GM19455 (cell line): ENCODE measurements around the gene TUFM.
"Not testable (repeated sequence)": the region's sequence is repeated elsewhere in the genome, so short reads cannot be mapped to it uniquely, and the experiment has no call there.

Experiments used
- ATAC-seq: cut with Tn5 transposase; IDR thresholded peaks from one replicate; pipeline ENCODE4 v1.9.1; 2021; ENCODE audit not compliant: unreplicated experiment

The TUFM gene

GRCh38 chr16:28875134-28876018 is 29.2 kb upstream of the TUFM start:
- ATAC-seq, result no peak

- no peak for ATAC-seq
Measured at GRCh38 chr16:28874406-28874805, 28.3 kb upstream of the TUFM start.

DNA sequence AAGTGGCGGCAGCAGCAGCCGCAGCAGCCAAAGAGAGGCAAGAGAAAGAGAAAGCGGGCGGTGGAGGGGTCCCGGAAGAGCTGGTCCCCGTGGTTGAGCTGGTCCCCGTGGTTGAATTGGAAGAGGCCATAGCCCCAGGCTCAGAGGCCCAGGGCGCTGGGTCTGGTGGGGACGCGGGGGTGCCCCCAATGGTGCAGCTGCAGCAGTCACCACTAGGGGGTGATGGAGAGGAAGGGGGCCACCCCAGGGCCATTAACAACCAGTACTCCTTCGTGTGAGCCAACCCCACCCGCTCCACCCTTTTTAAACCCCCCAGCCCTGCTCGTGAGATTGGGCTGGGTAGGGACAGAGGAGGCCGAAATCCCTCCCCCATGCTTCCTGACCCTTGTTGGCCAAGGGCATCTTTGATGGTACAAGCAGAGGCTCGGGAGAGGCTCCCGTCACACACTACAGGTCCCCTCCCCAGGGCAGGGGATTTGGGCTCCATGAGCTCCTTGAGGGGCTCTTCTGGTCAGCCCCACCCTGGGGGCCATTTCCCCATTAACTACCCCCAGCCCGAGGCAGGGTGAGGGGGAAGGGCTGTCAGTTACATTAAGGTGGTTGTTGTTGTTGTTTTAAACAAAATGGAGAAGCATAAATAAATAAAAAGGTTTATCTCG is 27.5 kb upstream of the TUFM start:
- no peak for ATAC-seq

- ATAC-seq, result no peak
Measured at GRCh38 chr16:28872952-28873351, 26.8 kb upstream of the TUFM start.

- no peak for ATAC-seq
Measured at GRCh38 chr16:28869201-28869600, 23.1 kb upstream of the TUFM start.

DNA sequence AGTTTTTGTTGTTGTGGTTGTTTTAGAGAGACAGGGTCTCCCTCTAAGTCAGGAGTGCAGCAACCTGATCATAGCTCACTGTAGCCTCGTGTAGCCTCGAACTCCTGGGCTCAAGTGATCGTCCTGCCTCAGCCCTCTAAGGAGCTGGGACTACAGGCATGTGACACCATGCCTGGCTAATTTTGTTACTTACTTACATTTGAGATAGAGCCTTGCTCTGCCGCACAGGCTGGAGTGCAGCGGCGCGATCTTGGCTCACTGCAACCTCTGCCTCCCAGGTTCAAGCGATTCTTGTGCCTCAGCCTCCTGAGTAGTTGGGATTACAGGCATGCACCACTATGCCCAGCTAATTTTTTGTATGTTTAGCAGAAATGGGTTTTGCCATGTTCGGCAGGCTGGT is 21.5 kb upstream of the TUFM start:
- ATAC-seq, result not testable (repeated sequence)

- no peak for ATAC-seq
Measured at GRCh38 chr16:28867241-28867640, 21.1 kb upstream of the TUFM start.

DNA sequence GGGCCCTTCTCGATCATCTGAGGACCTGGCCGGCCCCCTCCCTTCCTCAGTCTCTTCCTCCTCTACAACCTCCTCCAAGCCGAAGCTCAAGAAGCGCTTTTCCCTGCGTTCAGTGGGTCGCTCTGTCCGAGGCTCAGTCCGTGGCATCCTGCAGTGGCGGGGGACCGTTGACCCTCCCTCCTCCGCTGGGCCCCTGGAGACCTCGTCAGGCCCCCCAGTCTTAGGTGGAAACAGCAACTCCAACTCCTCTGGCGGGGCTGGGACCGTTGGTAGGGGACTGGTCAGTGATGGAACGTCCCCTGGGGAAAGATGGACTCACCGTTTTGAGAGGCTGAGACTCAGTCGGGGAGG is 20.3 kb upstream of the TUFM start:
- no peak for ATAC-seq

GRCh38 chr16:28865722-28866453 is 19.7 kb upstream of the TUFM start:
- ATAC-seq, result no peak

DNA sequence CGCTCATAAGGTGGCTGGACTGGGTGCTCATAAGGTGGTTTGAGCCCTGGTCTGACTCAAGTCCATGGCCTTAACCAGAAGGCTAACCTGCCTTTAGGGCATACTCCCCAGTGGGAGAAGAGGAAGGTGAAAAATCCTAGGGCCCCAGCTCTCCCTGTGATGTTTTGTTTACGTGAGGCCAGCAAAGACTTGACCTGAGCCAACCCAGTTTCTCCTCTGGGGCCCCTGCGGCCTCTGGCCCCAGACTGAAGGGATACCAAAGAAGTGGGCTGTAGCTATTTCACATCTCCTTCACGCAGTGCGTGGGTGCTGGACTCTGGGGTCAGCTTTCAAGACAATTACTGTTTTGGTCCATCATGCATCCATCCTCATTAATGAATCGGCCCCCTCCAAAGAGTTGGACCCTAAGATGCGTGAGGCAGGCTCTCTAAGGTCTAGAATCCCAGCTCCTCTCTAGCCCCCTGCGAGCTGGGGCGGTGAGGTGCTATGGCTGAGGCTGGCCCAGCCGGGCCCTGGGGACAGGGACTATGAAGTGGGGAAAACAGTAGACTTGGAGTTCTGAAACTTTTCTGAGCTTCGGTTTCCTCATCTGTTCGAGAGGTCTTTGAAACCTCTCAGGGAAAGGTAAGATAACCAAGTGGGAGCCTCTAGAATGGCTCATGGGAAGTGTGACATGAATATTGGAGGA is 19.0 kb upstream of the TUFM start:
- no peak for ATAC-seq

GRCh38 chr16:28863929-28864793 is 18.0 kb upstream of the TUFM start:
- ATAC-seq, result no peak

DNA sequence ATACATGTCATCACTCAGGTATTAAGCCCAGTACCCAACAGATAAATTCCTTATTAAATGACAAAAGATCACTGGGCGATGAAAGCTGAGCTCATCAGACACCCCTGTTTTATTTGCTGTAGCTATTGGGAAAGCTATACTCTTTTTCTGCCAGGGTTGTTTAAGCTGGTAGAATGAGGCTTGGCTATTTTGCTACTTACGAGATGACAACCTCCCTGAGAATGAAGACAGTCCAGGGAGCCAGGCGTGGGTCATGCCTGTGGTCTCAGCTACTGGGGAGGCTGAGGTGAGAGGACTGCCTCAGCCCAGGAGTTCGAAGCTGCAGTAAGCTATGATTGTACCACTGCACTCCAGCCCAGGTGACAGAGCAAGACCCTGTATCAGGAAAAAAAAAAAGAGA is 13.2 kb upstream of the TUFM start:
- no peak for ATAC-seq

GRCh38 chr16:28858421-28858820 is 12.3 kb upstream of the TUFM start:
- no peak for ATAC-seq

DNA sequence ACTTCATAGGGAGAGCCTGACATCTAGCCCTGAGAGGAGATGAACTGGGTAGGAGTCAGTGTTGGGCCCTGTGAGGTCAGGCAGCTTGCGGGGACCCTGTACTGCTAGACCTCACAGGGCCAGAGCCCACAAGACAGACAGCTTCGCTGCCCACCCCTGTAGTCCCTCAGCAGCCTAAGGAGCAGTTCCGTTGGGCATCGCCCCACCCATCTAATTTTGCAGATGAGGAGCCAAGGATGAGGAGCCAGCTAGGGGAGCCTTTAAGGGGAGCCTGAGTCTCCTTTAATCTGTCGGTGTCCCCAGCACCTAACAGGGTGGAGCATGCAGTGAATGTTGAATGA is 755 bp upstream of the TUFM start:
- peak; percentile 8 for ATAC-seq

DNA sequence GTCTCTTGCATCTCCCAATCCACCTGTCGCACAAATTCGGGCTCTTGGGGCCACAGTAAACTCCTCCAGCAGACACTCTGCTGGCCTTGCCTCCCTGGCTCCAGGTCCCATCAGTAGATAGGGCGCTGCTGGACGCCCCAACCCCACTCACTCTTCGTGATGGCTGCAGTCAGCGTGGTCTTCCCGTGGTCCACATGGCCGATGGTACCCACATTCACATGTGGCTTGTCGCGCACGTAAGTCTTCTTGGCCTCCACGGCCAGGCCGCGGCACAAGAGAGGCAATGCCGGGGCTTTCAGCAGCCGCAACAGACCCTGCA is 428 bp downstream of the TUFM start:
- ATAC-seq, result peak; percentile 2

DNA sequence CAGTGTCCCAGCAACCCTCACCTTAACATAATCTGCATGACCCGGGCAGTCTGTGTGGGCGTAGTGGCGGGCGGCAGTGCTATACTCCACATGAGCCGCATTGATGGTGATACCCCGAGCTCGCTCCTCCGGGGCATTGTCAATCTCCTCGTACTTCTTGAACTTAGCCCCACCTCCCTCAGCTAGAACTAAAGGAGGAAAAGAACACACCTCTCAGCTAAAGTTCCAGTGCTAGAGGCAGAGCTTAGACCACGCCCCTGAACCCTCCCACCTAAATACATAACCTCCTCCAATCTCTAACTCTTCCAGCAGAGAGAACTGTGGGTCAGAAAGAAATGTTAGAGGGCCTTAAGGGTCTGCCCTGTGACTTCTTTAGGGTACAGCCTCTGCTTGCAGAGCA is 855 bp downstream of the TUFM start:
- ATAC-seq, result no peak

DNA sequence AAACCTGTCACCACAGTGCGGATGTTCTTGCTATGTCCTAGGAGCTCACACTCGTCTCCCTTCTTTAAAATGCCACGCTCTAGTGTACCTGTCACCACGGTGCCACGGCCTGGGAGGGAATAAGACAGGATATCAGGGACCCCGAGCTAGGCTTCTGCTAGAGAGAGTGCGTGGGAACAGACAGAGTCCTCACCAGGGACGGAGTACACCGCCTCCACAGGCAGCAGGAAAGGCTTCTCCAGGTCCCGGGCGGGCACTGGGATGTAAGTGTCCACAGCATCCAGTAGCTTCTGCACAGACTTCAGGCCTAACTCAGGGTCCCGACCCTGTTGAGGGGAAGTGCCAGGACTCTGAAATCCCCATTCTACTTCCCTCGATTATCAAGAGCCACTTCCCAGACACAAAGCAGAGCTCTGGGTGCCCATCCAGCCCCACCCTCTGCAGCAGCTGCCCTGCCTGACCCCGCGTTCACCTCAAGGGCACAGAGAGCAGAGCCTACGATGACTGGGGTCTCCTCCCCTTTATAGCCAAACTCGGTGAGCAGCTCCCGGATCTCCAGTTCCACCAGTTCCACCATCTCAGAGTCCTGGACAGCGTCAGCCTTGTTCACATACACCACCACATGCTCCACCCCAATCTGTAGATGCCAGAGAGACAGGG is 1.8 kb downstream of the TUFM start:
- no peak for ATAC-seq

DNA sequence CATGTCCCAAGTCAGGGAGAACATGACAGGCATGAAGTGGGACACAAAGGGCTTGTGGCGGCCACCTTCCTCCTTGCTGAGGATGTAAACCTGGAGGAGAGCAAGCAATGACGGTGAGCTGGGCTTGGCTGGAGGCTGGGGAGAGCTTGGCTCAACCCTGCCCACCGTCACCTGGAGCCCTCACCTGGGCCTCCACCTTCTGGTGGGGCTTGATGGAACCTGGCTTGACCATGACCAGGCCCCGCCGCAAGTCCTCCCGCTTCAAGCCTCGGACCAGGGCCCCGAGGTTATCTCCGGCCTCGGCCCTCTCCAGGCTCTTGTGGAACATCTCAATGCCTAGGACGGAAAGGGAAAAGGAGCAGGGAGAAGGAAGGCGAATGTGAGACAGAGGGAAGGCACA is 2.4 kb downstream of the TUFM start:
- no peak for ATAC-seq

GRCh38 chr16:28842696-28843095 is 3.5 kb downstream of the TUFM start:
- ATAC-seq, result no peak

DNA sequence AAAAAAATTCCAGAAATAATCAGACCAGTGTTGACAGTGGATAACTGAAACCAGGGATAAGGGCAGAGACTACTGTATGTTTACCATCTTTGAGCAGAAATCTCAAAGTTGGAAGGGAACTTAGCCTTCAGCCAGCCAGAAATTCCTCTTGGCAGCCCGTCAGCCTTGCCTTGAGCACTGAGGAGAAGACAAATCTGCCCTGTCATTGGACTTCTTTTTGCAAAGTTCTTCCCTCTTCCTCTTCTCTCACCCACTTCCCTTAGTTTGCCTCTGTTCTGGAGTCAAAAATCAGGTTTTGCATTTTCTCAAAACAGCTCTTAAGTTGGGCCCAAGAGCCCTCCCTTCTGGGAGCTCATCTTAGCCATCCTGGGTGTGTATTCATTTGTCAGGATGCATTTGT is 6.2 kb downstream of the TUFM start:
- ATAC-seq, result no peak
